Measurements from ENCODE around the gene DCDC1.

- TF ChIP-seq POLR2A (IDR thresholded peaks at IDR 0.05; ENCODE audit: low read length) (no peak), GATA1 (IDR thresholded peaks at IDR 0.05; ENCODE audit: low read depth, low read length) (no peak)
Measured at GRCh38 chr11:31361743-31362142, 7.8 kb downstream of the DCDC1 start.
